NK-92 treated with Interleukin-12 subunit alpha and Interleukin-12 subunit beta, amount 100 ng/mL, for 24 hours (cell line): Measurements from ENCODE around the gene APC.

Source experiments
- DNase-seq: peaks from one replicate; lab custom pipeline; 2025; lab: John Stamatoyannopoulos, UW

The APC gene

GRCh38 chr5:112737463-112738190 is at the start of gene APC:
Gene APC (plus strand): TSS chr5:112737885. CDS start chr5:112754891, 17,006 bp downstream.
- DNase-seq, result peak; percentile 82

GRCh38 chr5:112689155-112689909 is 48.4 kb upstream of the APC start:
- no peak for DNase-seq

GRCh38 chr5:112690605-112691338 is 46.9 kb upstream of the APC start:
- no peak for DNase-seq

GRCh38 chr5:112691339-112691680 is 46.4 kb upstream of the APC start:
- DNase-seq, result no peak

- no peak for DNase-seq
Observed at GRCh38 chr5:112691758-112692157, 45.9 kb upstream of the APC start.

GRCh38 chr5:112692472-112692871 is 45.2 kb upstream of the APC start:
- no peak for DNase-seq

GRCh38 chr5:112693301-112693700 is 44.4 kb upstream of the APC start:
- no peak for DNase-seq

GRCh38 chr5:112694853-112695709 is 42.6 kb upstream of the APC start:
- no peak for DNase-seq

GRCh38 chr5:112696786-112697185 is 40.9 kb upstream of the APC start:
- no peak for DNase-seq

GRCh38 chr5:112697322-112697721 is 40.4 kb upstream of the APC start:
- no peak for DNase-seq

GRCh38 chr5:112697833-112698232 is 39.9 kb upstream of the APC start:
- DNase-seq, result no peak

- no peak for DNase-seq
Observed at GRCh38 chr5:112703866-112704820, 33.5 kb upstream of the APC start.

GRCh38 chr5:112706446-112707016 is 31.2 kb upstream of the APC start:
- DNase-seq, result no peak

GRCh38 chr5:112707187-112708102 is 30.2 kb upstream of the APC start:
- DNase-seq, result peak; percentile 99

GRCh38 chr5:112708103-112708622 is 29.5 kb upstream of the APC start:
- DNase-seq, result no peak

- DNase-seq, result no peak
Observed at GRCh38 chr5:112709416-112709815, 28.3 kb upstream of the APC start.

GRCh38 chr5:112710896-112711295 is 26.8 kb upstream of the APC start:
- DNase-seq, result no peak

GRCh38 chr5:112711436-112711835 is 26.2 kb upstream of the APC start:
- no peak for DNase-seq

- no peak for DNase-seq
Observed at GRCh38 chr5:112713206-112713605, 24.5 kb upstream of the APC start.
